HG03354 (cell line): ENCODE results near the gene TCEAL1.
"Not testable (repeated sequence)": the region's sequence is repeated elsewhere in the genome, so short reads cannot be mapped to it uniquely, and the experiment has no call there.

ENCODE experiments used
- ATAC-seq: cut with Tn5 transposase; IDR thresholded peaks from one replicate; pipeline ENCODE4 v1.9.1; 2021; ENCODE audit warnings: mild to moderate bottlenecking; ENCODE audit not compliant: unreplicated experiment, poor library complexity, severe bottlenecking

Gene TCEAL1, protein sequence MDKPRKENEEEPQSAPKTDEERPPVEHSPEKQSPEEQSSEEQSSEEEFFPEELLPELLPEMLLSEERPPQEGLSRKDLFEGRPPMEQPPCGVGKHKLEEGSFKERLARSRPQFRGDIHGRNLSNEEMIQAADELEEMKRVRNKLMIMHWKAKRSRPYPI

DNA sequence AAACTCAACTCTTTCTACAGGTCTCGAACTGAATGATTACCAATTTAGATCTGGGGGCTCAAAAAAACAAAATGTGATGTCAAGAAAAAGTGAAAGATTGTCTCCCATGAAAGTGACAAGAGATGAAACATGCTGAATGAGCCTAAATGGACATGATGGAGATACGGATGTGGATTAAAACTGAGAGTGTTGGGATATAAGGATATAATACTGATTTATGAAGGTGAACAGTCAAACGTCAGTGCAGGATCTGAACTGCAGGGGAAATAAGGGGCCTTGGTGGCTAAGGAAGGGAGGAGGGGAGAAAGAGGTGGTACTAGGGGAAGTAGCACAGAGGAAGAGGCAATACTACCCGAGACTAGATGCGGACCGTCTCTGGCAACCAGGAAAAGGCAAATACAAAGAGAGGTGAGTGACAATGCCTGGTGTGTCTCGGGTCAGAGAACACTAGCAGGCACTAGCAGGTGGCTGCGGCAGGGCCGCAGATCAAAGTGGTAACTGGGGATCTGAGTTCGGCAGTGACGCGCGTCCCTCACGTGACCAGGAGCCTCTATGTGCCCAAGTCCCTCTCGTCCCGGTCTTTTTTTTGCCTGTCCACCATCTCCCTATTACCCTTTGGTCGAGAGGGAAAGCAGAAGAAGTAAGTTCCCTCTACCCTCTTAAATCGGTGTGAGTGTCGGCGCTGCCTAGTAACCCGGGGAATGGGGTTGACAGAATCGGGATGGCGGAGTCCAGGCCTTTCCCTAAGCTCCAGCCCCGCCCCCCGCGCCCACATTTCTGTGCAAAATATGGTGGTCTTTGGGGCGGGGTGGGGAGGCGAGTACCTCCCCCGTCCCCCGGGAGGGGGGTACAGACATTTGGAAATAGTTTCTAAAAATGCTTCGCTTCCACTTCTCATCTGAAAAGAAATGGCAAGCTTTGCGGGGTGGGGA is at the start of gene TCEAL1:
Gene TCEAL1 (plus strand): TSS at position 590 of the 932 bp plus-strand sequence. CDS start 942 bp downstream, outside the sequence.
- ATAC-seq: peak; percentile 77

DNA sequence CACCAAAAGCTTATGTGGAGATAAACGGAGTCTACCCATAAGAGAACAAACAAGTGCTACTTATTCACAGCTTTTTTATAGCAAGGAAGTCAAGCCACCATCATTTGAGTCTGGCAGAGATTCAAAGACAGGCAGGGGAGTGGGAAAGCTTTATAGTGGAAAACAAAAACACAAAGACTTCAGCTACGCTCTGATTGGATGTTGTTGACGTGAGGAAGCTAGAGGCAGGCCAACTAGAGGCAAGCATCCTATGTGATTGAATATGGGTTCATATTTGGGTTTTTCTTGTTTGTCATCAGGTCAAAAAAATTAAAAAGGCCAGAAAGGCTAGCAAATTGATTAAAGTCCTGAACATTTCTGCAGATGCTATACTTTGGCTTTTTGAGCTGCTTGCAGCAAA is 44.2 kb upstream of the TCEAL1 start:
- ATAC-seq: no peak

DNA sequence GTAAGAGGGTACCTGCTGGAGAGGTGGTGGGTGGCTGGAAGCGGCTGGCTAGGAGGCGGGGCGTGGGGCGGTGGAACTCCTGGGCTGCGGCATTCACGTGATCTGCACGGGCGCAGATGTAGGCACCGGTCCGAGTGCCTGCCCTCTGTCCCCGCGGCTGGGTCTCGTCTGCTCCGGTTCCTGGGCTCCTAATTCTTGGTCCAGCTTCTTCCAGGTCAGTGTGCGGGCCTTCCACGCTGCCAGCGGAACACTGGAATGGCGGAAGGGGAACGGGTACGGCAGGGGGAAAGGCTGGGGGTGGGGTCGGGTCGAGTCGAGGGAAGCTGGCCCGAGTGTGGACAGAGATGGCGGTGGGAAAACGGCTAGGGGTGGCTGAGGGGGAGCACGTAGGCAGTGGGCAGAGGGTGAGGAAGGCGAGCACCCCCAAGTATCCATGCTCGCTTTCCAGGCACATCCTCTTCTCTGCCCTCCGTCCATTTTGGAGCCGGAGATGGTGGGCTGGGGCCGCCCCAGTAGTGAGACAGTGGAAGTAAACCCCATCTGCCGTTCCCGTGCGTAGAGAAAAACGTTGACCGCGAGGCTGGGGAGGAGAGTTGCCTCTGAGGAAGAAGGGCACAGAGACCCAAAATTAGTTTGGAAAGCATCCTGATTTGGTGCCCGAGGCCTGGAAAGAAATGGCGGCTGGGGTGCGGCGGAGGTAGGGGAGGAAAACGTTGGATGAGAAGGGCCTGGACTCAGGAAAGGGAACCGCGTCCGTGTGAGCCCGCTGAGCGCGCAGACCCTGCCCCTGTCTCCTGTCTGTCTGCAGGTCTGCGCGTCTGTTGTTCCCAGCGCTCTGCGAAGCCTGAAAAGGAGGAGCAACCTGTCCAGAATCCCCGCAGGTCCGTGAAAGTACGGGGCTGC is 43.1 kb upstream of the TCEAL1 start, which contains the start of gene TCEAL4:
Gene TCEAL4 (plus strand): TSS at position 105 of the 903 bp plus-strand sequence. CDS start 1,161 bp downstream, outside the sequence.
- peak; percentile 85 for ATAC-seq

DNA sequence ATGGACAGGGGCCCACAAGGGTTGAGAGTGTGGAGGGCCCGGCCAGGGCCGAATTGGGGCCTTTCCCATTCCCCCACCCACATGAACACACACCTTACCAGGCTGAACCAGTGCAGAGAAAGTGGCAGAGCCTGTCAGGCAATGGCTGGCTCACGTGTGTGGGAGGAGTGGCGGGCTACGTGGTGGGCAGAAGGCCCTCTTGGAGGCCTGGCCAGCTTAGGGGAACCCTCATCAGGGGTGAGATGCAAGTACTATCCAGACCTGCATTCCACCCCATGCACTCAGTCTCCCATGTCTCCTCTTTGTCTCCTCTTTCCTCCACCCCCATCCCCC is 42.5 kb upstream of the TCEAL1 start:
- ATAC-seq: peak; percentile 25

DNA sequence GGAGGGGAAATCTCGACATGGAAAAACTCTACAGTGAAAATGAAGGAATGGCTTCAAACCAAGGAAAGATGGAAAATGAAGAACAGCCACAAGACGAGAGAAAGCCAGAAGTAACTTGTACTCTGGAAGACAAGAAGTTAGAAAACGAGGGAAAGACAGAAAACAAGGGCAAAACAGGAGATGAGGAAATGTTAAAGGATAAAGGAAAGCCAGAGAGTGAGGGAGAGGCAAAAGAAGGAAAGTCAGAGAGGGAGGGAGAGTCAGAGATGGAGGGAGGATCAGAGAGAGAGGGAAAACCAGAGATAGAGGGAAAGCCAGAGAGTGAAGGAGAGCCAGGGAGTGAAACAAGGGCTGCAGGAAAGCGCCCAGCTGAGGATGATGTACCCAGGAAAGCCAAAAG is 42.1 kb upstream of the TCEAL1 start:
- no peak for ATAC-seq

- ATAC-seq: not testable (repeated sequence)
Measured at GRCh38 chrX:103592295-103592694, 36.5 kb upstream of the TCEAL1 start.

DNA sequence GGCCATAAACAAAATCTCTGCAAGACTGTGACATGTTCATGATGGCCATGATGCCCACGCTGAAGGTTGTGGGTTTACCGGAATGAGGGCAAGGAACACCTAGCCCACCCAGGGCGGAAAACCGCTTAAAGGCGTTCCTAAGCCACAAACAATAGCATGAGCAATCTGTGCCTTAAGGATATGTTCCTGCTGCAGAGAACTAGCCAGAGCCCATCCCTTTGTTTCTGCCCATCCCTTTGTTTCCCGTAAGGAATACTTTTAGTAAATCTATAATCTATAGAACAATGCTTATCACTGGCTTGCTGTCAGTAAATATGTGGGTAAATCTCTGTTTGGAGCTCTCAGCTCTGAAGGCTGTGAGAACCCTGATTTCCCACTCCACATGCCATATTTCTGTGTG is 33.6 kb upstream of the TCEAL1 start:
- ATAC-seq: not testable (repeated sequence)

DNA sequence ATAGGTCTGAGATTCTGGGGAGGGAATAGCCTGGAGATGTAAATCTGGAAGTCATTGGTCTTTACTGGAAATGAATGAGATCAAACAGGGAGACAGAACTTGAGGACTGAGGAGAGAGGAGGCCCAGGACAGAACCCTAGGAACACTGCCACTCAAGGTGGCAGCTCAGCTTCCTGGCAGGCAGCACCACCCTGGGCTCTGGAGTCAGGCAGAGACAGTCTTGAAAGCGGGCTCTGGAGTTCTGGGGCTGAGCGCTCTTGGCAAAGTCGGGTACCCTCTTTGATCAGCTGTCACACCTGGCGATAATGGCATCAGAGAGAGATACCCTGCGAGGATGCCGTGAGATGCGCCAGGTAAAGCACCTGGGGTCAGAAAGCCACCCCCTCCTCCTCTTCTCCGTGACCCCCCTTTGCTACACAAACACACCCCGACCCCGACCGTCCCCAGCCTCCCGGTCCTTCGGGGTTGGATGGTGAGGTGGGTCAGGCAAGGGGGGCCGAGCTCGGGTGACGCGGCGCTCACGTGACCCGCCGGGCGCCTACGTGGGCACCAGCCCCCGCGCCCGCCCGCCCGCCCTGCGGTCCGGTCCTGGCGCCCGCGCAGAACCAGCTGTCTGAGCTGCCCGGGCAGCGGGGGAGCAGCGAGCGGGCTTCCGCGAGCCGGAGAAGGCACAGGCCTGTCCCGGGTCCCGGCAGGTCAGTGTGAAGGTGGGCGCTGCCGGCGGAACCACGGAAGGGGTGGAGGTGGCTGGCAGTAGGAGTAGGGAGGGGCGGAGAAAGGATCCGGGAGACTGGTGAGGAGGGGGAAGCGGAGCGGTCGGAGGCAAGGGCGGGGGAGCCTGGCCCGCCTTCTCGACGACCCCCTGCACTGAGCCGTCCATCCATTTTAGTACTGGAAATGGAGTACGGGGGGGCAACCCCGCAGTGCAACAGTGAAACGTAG is 21.1 kb upstream of the TCEAL1 start, which contains the start of gene TCEAL3:
Gene TCEAL3 (plus strand): TSS at position 600 of the 942 bp plus-strand sequence. CDS start 1,102 bp downstream, outside the sequence.
- peak; percentile 82 for ATAC-seq

GRCh38 chrX:103608306-103608963 is 20.3 kb upstream of the TCEAL1 start:
- peak; percentile 32 for ATAC-seq

DNA sequence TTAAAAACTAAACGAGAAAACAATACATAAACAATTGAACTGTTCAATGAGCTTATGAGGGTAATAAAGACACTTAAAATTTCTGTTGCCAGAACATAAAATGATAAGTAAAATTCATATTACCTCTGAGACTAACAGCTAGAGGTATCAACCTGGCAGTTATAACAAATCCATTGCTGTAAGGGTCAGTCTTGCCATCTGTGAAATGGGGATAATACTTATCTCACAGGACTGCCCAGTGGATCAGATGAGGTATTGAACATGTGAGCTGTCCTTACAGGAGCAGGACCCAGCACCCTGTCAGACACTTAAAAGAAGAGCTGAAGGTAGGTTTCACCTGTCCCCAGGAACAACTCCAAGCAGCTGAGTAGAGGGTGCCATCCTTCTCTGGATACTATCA is 18.5 kb upstream of the TCEAL1 start:
- ATAC-seq: no peak

DNA sequence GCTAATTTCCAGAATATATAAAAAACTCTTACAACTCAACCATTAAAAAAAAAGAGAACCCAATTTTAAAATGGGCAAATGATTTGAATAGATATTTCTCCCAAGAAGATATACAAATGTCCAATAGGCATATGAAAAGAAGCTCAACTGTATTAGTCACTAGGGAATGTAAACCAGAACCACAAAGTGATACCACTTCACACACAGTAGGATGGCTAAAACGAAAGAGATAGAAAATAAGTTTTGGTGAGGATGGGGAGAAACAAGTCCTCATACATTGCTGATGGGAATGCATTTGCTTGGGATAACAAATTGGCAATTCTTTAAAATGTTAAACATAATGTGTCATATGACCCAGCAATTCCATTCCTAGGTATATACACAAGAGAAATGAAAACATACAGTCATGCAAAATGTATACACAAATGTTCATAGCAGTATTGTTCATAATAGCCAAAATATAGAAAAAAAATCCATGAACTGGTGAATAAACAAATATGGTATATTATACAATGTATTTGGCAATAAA is 15.3 kb upstream of the TCEAL1 start:
- no peak for ATAC-seq

GRCh38 chrX:103614999-103615398 is 13.8 kb upstream of the TCEAL1 start:
- ATAC-seq: no peak

DNA sequence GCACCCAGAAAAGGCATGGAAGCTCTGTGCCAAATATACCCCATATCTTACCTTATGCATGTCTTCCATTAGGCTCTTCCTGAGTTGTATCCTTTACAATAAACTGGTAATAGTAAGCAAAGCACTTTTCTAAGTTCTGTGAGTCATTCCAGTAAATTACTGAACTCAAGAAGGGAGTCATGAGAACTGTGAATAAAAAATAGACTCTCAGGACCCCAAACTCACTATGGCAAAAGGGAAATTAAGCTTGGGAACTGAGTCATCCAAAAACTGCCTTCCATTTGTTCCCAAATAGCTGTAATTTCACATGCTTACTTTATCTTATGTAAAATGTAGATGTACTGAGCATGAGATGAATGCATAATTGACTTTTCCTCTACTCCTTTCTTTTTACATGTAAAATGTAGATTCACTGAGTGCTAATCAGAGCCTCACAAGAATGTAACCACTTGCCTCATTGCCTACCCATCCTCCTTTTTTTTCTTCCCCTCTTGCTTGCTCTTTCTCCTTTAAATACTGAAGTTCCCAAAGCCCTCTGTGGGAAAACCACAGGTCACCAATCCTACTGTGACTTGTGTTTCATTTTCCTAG is 12.9 kb upstream of the TCEAL1 start:
- no peak for ATAC-seq

GRCh38 chrX:103616676-103617186 is 12.0 kb upstream of the TCEAL1 start:
- no peak for ATAC-seq

- ATAC-seq: no peak
Measured at GRCh38 chrX:103624111-103624510, 4.7 kb upstream of the TCEAL1 start.

DNA sequence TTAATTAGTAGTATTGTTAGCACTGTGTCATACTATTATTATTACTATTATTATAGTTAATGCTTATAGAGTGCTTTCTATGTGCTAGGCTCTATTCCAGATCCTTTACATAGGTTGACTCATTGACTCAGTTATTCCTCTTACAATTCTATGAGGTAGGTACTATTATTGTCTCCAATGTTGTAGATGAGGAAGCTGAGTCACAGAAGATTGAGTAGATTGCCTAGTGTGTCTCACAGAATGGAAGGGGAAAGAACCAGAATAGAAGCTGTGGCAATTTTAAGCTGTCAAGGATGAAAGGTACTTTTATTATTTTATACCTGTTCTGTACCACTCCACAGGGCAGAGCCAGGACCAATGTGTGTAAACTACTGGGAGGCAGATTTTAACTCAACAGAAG is 1.9 kb upstream of the TCEAL1 start:
- no peak for ATAC-seq

GRCh38 chrX:103629318-103630170 is 769 bp downstream of the TCEAL1 start:
- peak; percentile 33 for ATAC-seq
